Central memory CD8-positive, alpha-beta T cell (primary cell): ENCODE data around the gene AOX1.

Experiments
- ATAC-seq: fragments of 150-1000 bp; cut with Tn5 transposase; replicated peaks from 2 replicates; pipeline ENCODE4 v1.10.0; 2022; ENCODE audit warnings: mild to moderate bottlenecking, moderate FRiP score, moderate number of reproducible peaks; ENCODE audit not compliant: poor library complexity, severe bottlenecking; ENCODE audit errors: extremely low read depth
- DNase-seq, 2 donors: peaks; one replicate each; pipeline ENCODE4 v3.0.0; 2021; ENCODE audit warnings: low spot score in 2 of 2
- H3K27ac Mint-ChIP-seq: one replicate; pipeline ENCODE4 v1.8.0; 2022; ENCODE audit warnings: low read depth, mild to moderate bottlenecking, moderate library complexity, mixed read lengths
- H3K27me3 Mint-ChIP-seq: one replicate; pipeline ENCODE4 v1.8.0; 2022; ENCODE audit warnings: mixed read lengths
- H3K36me3 Mint-ChIP-seq: one replicate; pipeline ENCODE4 v1.8.0; 2022; ENCODE audit warnings: mild to moderate bottlenecking, moderate library complexity, mixed read lengths; ENCODE audit not compliant: insufficient read depth
- H3K4me1 Mint-ChIP-seq: one replicate; pipeline ENCODE4 v1.8.0; 2022; ENCODE audit warnings: mixed read lengths
- H3K4me3 Mint-ChIP-seq: one replicate; pipeline ENCODE4 v1.8.0; 2022; ENCODE audit warnings: mild to moderate bottlenecking, moderate library complexity, mixed read lengths
- H3K9me3 Mint-ChIP-seq: one replicate; pipeline ENCODE4 v1.8.0; 2022; ENCODE audit warnings: mixed read lengths

The AOX1 gene

DNA sequence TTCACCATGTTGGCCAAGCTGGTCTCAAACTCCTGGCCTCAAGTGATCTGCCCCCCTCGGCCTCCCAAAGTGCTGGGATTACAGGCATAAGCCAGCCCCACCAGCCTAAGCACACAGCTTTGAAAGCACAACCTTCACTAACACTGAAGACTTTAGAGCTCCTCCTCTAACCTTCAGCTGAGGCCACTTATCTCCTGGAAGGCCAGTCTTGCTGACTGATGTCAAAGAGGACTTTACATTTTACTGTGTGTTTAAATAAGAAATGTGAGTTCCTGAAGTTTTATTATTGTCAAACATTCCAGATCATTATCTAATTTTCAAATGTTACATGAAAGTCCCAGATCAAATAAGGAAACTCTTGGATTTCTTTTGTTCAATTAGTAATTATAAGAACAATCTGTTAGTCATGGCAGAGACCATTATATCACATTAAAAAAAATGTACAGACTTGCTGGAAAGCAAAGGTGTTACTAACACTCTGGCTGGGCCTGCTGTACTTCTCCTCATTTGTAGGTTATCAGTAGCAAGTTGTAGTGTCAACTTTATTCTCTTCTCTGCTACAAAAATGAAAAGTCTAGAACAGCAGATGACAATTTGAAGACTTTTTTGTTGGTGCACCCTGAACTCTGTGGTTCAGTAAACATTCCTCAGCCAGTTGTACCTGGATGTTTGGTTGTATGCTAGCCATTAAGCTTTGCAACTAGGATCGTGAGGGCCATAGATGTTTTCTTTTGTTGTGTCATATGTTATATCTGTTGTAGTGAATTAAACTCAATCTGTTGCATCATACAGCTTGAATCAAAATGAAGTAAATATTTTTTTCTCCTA, 80.0 kb downstream of the AOX1 start:
- Mint-ChIP-seq H3K36me3 (no peaks in the 10 kb centered on the region), H3K4me3 (no peak overlapping the region), H3K4me1 (no peaks in the 10 kb centered on the region), H3K27me3 (peaks cover 36% of the 10 kb centered on the region), H3K9me3 (no peaks in the 10 kb centered on the region), H3K27ac (no peak overlapping the region)
- no peak for DNase-seq
- no peak for ATAC-seq

GRCh38 chr2:200667413-200667812, 81.6 kb downstream of the AOX1 start:
- H3K4me3 Mint-ChIP-seq: no peak overlapping the region
- no peak overlapping the region for H3K27ac Mint-ChIP-seq
- no peaks in the 10 kb centered on the region for H3K9me3 Mint-ChIP-seq
- H3K36me3 Mint-ChIP-seq: no peaks in the 10 kb centered on the region
- peaks cover 30% of the 10 kb centered on the region for H3K27me3 Mint-ChIP-seq
- DNase-seq (no peak), ATAC-seq (no peak)
- H3K4me1 Mint-ChIP-seq: no peaks in the 10 kb centered on the region

GRCh38 chr2:200668478-200668877, 82.7 kb downstream of the AOX1 start:
- Mint-ChIP-seq H3K9me3 (no peaks in the 10 kb centered on the region), H3K4me1 (no peaks in the 10 kb centered on the region), H3K27ac (no peak overlapping the region), H3K4me3 (no peak overlapping the region), H3K36me3 (no peaks in the 10 kb centered on the region), H3K27me3 (peaks cover 35% of the 10 kb centered on the region)
- DNase-seq (no peak), ATAC-seq (no peak)

DNA sequence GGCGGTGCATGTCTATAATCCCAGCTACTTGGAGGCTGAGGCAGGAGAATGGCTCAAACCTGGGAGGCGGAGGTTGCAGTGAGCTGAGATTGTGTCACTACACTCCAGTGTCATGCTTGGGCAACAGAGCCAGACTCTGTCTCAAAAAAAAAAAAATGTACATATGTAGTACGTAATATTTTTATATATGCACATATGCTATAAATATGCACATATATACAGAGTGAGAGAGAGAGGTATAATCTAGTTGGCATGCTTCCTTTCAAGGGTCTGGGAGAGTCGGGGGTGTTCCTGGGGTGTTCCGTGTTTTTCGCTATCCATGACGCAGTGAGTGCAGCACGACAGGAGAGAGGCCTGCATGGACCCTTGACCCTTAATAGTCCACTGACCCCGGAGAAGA, 83.5 kb downstream of the AOX1 start:
- Mint-ChIP-seq H3K27me3 (peaks cover 35% of the 10 kb centered on the region), H3K4me1 (no peaks in the 10 kb centered on the region), H3K27ac (no peak overlapping the region), H3K9me3 (no peaks in the 10 kb centered on the region), H3K36me3 (no peaks in the 10 kb centered on the region), H3K4me3 (no peak overlapping the region)
- ATAC-seq: no peak
- no peak for DNase-seq

- Mint-ChIP-seq H3K27me3 (peaks cover 35% of the 10 kb centered on the region), H3K4me3 (no peak overlapping the region), H3K9me3 (no peaks in the 10 kb centered on the region), H3K36me3 (no peaks in the 10 kb centered on the region), H3K4me1 (no peaks in the 10 kb centered on the region), H3K27ac (no peak overlapping the region)
- DNase-seq: no peak
- ATAC-seq: no peak
Measured at GRCh38 chr2:200670313-200670712, 84.5 kb downstream of the AOX1 start.

DNA sequence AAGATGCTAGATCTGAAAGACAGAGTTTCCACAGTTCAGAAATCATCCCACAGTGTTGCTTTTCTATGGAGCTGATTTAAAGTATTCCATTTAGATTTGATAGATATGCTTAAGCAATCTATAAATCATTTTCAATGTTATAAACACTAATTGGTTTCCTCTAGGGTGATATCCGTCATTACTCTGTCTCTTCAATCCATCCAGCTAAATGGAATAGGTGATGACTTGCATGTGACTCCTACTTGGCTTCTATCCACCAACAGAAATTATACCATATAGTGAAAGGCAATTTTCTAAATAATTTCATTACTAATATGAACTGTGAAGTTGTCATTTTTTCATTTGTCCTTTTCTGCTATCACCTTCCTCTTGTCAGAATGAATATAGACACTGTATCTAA, 84.9 kb downstream of the AOX1 start:
- DNase-seq (no peak), ATAC-seq (no peak)
- Mint-ChIP-seq H3K27ac (no peak overlapping the region), H3K36me3 (no peaks in the 10 kb centered on the region), H3K27me3 (peaks cover 35% of the 10 kb centered on the region), H3K4me1 (no peaks in the 10 kb centered on the region), H3K4me3 (no peak overlapping the region), H3K9me3 (no peaks in the 10 kb centered on the region)

DNA sequence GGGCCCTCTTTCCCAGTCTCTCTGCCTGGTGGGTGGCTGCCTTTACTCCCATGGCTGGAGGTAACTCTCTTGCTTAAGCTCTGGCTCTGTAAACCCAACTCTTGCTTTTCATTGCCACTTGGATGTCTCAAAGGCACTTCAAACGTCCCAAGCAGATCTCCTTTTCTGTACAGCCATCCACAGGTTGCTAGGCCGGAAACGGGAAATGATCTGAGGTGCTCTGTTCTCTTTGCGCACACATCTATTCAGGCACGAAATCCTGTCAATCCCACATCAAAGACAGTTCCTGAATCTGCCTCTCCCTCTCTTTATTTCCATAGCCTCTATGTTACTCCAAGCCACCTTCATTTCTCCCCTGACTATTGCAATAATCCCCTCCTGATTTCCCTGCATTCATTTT, 87.4 kb downstream of the AOX1 start:
- no peak for ATAC-seq
- Mint-ChIP-seq H3K36me3 (no peaks in the 10 kb centered on the region), H3K4me1 (no peaks in the 10 kb centered on the region), H3K27me3 (peaks cover 35% of the 10 kb centered on the region), H3K27ac (no peak overlapping the region), H3K9me3 (no peaks in the 10 kb centered on the region), H3K4me3 (no peak overlapping the region)
- DNase-seq: no peak

GRCh38 chr2:200674837-200675236, 89.0 kb downstream of the AOX1 start:
- Mint-ChIP-seq H3K9me3 (no peaks in the 10 kb centered on the region), H3K27me3 (peaks cover 37% of the 10 kb centered on the region), H3K36me3 (no peaks in the 10 kb centered on the region), H3K4me1 (no peaks in the 10 kb centered on the region), H3K4me3 (no peak overlapping the region), H3K27ac (no peak overlapping the region)
- no peak for DNase-seq
- ATAC-seq: no peak

DNA sequence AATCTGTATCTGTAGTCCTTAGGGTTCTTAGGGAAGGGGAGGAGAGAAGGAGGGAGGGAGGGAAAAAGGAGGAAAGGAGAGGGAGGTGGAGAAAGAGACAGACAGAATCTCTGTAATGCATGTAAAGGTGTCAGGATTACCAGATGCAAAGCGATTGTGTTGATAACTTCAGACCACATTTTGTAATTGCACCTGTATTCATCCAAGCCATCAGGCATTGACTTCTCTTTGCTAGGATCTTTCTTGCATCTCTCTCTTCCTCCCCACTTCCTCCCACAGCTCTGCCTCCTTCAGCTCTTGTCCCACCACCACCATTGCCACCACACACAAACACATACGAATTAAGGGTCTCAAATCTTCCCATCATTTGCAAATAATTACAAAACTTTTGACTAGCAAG, 91.4 kb downstream of the AOX1 start:
- Mint-ChIP-seq H3K36me3 (no peaks in the 10 kb centered on the region), H3K9me3 (no peaks in the 10 kb centered on the region), H3K4me3 (no peak overlapping the region), H3K27ac (no peak overlapping the region), H3K4me1 (no peaks in the 10 kb centered on the region), H3K27me3 (peaks cover 24% of the 10 kb centered on the region)
- ATAC-seq: no peak
- no peak for DNase-seq

DNA sequence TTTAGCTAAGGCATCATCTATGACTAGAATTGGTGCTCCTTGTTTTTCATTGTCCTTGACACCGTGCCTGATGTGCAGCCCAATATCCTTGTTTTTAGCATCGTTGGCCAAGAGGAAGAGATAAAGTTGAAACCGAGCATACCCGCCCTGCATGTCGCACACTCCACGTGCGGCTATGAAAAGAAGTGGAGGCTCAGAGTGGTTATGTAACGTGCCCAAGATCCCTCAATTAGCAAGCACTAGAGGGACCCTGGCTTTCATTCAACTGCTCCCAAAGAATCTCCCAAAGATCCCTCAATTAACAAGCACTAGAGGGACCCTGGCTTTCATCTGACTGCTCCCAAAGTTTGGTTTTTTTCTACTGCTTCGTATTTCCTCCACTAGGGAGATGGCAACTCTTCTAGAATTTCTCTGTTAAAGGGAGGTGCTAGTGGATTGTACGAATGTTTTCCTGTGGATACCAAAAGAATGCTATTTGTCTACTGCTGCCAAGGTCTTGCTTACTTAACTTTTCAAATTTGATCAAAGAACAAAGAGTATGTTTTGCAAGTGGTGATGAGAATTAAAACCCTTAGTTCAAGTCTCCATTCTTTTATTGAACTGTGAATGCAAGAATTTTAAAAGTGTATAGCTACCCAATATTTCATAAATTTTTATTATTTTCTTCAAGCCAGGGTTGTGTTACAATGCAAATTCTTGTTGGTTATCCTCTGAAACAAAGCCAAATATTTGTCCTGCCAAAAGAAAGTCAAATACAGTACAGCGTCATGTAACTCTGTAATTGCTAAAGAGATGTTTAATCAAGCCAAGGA, 92.1 kb downstream of the AOX1 start:
- DNase-seq: no peak

GRCh38 chr2:200679127-200679526, 93.3 kb downstream of the AOX1 start:
- Mint-ChIP-seq H3K27ac (no peak overlapping the region), H3K9me3 (no peaks in the 10 kb centered on the region), H3K27me3 (peaks cover 13% of the 10 kb centered on the region), H3K36me3 (no peaks in the 10 kb centered on the region), H3K4me3 (no peak overlapping the region), H3K4me1 (no peaks in the 10 kb centered on the region)
- DNase-seq (no peak), ATAC-seq (no peak)

More for the DNA sequence above, 92.1 kb downstream of the AOX1 start:
- Mint-ChIP-seq H3K36me3 (no peaks in the 10 kb centered on the region), H3K27ac (no peak overlapping the region), H3K9me3 (no peaks in the 10 kb centered on the region), H3K27me3 (peaks cover 16% of the 10 kb centered on the region), H3K4me3 (no peak overlapping the region), H3K4me1 (no peaks in the 10 kb centered on the region)
- no peak for ATAC-seq

- no peak for DNase-seq
- Mint-ChIP-seq H3K4me1 (no peaks in the 10 kb centered on the region), H3K4me3 (no peak overlapping the region), H3K36me3 (no peaks in the 10 kb centered on the region), H3K27me3 (peaks cover 13% of the 10 kb centered on the region), H3K9me3 (no peaks in the 10 kb centered on the region), H3K27ac (no peak overlapping the region)
- no peak for ATAC-seq
Measured at GRCh38 chr2:200679535-200679934, 93.7 kb downstream of the AOX1 start.

- DNase-seq (no peak), ATAC-seq (no peak)
- no peaks in the 10 kb centered on the region for H3K9me3 Mint-ChIP-seq
- H3K4me1 Mint-ChIP-seq: no peaks in the 10 kb centered on the region
- H3K36me3 Mint-ChIP-seq: peaks cover 1% of the 10 kb centered on the region
- no peak overlapping the region for H3K27ac Mint-ChIP-seq
- H3K4me3 Mint-ChIP-seq: no peak overlapping the region
- H3K27me3 Mint-ChIP-seq: peaks cover 13% of the 10 kb centered on the region
Measured at GRCh38 chr2:200681697-200682096, 95.9 kb downstream of the AOX1 start.
